GM12873 (cell line): Measurements from ENCODE around the gene DNAJA3.

ENCODE experiments used
- TF ChIP-seq, protein P1 (sequence below): IDR thresholded peaks from 2 replicates; pipeline ENCODE4 v1.5.1; 2012; ENCODE audit warnings: low read depth, mild to moderate bottlenecking, moderate library complexity, low read length, control low read depth; ENCODE audit not compliant: insufficient read depth; ENCODE audit errors: missing control alignments

Gene DNAJA3

GRCh38 chr16:4390266-4391260, 35.1 kb upstream of the DNAJA3 start:
- TF ChIP-seq, protein P1, sequence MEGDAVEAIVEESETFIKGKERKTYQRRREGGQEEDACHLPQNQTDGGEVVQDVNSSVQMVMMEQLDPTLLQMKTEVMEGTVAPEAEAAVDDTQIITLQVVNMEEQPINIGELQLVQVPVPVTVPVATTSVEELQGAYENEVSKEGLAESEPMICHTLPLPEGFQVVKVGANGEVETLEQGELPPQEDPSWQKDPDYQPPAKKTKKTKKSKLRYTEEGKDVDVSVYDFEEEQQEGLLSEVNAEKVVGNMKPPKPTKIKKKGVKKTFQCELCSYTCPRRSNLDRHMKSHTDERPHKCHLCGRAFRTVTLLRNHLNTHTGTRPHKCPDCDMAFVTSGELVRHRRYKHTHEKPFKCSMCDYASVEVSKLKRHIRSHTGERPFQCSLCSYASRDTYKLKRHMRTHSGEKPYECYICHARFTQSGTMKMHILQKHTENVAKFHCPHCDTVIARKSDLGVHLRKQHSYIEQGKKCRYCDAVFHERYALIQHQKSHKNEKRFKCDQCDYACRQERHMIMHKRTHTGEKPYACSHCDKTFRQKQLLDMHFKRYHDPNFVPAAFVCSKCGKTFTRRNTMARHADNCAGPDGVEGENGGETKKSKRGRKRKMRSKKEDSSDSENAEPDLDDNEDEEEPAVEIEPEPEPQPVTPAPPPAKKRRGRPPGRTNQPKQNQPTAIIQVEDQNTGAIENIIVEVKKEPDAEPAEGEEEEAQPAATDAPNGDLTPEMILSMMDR, result no peak

DNA sequence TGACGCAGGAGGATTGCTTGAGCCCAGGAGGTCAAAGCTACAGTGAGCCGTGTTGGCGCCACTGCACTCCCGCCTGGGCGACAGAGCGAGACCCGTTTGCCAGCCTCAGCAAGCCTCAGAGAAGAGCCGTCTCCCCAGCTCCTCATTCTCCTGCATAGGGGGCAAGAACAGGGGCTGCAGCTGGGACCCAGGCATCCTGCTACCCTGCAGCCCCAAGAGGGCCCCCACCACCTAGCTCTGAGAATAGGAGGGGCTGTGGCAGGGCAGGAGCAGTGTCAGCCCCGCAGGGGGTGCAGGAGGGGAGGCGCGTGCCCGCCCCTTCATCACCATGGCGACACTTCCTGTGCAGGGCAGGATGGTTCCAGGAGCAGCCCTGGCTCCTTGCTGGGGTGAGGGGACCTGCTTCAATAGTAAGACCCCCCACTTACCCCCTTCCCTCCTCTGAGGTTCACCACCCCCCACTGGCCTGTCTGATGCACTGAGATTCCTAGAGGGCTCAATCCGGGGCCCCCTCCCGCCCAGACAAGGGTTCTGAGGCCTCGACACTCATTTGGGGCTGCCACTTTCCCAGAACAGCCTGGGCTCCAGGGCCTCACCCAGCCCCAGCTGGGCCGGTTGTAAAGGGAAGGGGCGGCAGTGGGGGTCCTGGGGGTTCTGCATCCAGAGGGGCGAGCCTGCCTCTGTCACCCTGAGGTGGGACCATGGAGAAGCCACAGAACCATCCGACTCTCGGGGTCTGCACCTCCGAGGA, 33.9 kb upstream of the DNAJA3 start:
- TF ChIP-seq, protein P1, result no peak

DNA sequence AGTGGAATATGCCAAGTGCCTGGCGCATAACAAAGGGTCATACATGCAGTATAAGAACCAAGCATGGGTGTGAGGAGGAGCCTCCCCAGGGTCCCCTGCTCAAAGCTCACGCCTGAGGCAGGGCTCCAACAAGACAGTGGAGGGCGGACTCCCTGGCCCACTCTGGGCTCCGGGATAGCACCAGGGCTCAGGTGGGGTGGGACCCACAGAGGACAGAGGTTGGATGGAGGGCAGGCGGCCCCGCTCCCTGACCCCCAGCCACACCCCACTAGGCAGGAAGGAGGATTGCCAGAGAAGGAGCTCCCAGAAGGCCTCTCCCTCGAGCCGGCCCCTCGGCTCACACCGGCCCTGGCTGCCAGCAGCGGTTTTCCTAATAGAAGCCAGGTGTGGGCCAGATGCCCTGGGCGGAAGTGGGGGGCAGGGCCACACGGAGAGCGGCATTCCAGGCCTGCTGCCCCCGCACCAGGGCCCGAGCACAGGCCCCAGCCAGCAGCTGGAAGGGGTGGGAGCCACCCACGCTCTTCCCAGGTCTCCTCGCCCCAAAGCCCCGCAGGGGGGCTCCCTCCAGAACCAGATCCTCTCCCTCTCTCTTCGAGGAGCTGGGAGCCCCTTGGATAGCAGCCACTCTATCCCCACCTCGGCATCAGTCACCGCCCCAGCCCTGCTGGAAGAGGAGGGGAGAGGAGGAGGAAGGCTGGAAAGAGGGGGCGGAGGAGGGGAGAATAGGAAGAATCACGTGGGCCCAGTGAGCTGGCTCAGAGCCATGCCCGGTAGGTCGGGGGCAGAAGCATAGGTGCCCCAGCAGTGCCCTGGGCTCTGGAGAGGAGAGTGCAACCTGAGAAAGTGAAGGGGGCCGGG, 33.1 kb upstream of the DNAJA3 start:
- TF ChIP-seq, protein P1, result no peak

DNA sequence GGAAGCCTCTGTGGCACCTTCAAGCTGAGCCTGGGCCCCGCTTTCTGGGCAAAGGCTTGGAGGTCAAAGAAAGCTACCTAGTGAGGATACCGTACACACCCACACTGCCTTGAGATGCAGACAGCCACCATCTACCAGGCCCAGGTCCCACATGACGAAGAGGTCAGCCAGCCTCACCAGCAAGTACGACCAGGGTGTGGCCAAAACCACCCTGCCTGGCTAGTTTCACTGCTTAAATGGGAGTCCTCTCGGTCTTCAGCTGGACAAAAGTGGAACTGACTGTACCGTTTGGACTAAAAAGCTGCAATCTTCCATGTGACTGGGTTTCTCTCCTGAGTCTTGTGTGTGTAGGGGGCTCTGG, 32.4 kb upstream of the DNAJA3 start:
- TF ChIP-seq, protein P1, result no peak

- TF ChIP-seq, protein P1, result no peak
Measured at GRCh38 chr16:4395055-4395726, 30.5 kb upstream of the DNAJA3 start.

DNA sequence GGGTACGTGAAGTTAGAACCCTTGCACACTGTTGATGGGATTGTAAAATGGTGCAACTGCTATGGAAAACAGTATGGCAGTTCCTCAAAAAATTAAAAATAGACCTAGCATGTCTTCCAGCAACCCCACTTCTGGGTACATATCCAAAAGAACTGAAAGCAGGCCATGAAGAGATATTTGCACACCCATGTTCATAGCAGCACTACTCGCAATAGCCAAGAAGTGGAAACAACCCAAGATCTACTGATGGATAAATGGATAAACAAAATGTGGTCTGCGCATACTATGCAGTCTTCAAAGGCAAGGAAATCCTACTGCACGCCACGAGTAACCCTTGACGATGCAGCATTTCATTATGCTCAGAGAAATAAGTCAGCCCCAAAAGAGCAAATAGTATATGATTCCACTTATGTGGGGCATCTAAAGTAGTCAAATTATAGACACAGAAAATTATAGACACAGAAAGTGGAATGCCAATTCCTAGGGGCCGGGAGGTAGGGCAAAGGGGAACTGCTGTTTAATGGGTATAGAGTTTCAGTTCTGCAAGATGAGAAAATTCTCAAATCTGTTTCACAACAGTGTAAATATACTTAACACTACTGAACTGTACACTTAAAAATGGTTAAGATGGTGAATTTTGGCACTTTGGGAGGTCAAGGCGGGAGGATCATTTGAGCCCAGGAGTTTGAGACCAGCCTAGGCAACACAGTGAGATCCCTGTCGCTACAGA, 26.5 kb upstream of the DNAJA3 start:
- TF ChIP-seq, protein P1, result no peak
